Pancreas (tissue), 10 donors: Measurements from ENCODE around the gene SLC6A19. TPM values are rescaled to one million over a fixed set of nuclear protein-coding genes. Genes with fewer than 3 reads are reported as not detected.

Experiments
- ATAC-seq, 4 donors: fragments of 200-7000 bp; cut with Tn5 transposase; one replicate each; pipeline versions ENCODE4 v1.8.0 to v1.9.1; 2020; ENCODE audit warnings: mild to moderate bottlenecking in 4 of 4, moderate library complexity in 4 of 4
- DNase-seq, 6 donors: peaks; one replicate each; pipeline ENCODE4 v3.0.0-alpha.2; 2020
- FAIRE-seq: peaks from 2 replicates; lab custom pipeline; 2012; peaks lifted over from hg19 to GRCh38; lab: Jason Lieb, UNC
- H3K27ac ChIP-seq, 4 donors: fragments of 200-600 bp; sonication (generic); 1 replicate in 3 of 4; 2 replicates in 1 of 4; pipeline versions ENCODE4 v1.5.0 to v1.8.0; 2020
- H3K27me3 ChIP-seq, 4 donors: fragments of 200-600 bp; one replicate each; pipeline ENCODE4 v1.8.0; 2021
- H3K36me3 ChIP-seq, 3 donors: fragments of 200-600 bp; sonication (generic) in 1 of 3; one replicate each; pipeline versions ENCODE4 v1.5.0 to v1.8.0; 2020 to 2021
- H3K4me1 ChIP-seq, 3 donors: fragments of 200-600 bp; one replicate each; pipeline ENCODE4 v1.8.0; 2021
- H3K4me3 ChIP-seq, 4 donors: fragments of 200-600 bp; sonication (generic) in 2 of 4; one replicate each; pipeline versions ENCODE4 v1.5.0 to v1.8.0; 2020 to 2021
- H3K9me3 ChIP-seq, 4 donors: fragments of 200-600 bp; one replicate each; pipeline ENCODE4 v1.8.0; 2021
- CTCF ChIP-seq, 4 donors: fragments of 200-600 bp; sonication (generic) in 3 of 4; IDR thresholded peaks; one replicate each; pipeline versions ENCODE4 v1.5.0 to v1.8.0; 2021; ENCODE audit warnings: antibody characterized with exemption in 4 of 4
- WGBS, 2 donors: extraction: QIAGEN DNeasy Blood & Tissue Kit; methylation state at CpG; one replicate each; pipeline ENCODE4 v1.1.7; 2013; 5-methylcytosine and 5-hydroxymethylcytosine counted together
- intact Hi-C, 3 donors: fragments of 100-400 bp; cut with DNase I; formaldehyde crosslinking; loops; one replicate each; pipeline versions ENCODE4 v1.11.1 to v1.14.2; 2022
- polyA plus RNA-seq, 2 donors: library from polyadenylated mRNA; stranded (reverse); fragments of 200-250 nt; gene quantifications; one replicate each; pipeline ENCODE4 v1.2.3, GENCODE V29; 2013
- total RNA-seq, 6 donors: library from RNA; stranded (reverse); fragmentation: NEBNext Ultra II Directional in 4 of 6; extraction: Animal tissue kit (Norgen Biotek cat#: 25700) in 4 of 6; gene quantifications; one replicate each; pipeline versions ENCODE4 v1.2.1 to v1.2.4, GENCODE V29; 2021 to 2023
- donor health status: healthy with polysubstance abuse.
- donor health status: DM: no; HTN: no; CAD: no; lungs with moderate emphysema.
- donor health status: DM: no; HTN: no; CAD: no.
- donor health status: control.
- donor health status: control.
- donor health status: Bipolar disorder and iron deficiency.
- donor health status: DM: yes; HTN: yes; CAD: no.
- donor health status: DM: no; HTN: no; CAD: no.
- donor health status: DM: no; HTN: no; CAD: no.
- donor health status: DM: yes; HTN: yes; CAD: no.

The SLC6A19 gene
- total and polyA plus RNA-seq, 8 donors, result 0.08 to 3.9 (median 0.29) TPM

- H3K9me3 ChIP-seq, result no peaks in the 10 kb centered on the region
- no peak for ATAC-seq
- TF ChIP-seq CTCF (IDR thresholded peaks at IDR 0.05), result no peak
- FAIRE-seq, result no peak
- no peaks in the 10 kb centered on the region for H3K4me1 ChIP-seq
- intact Hi-C loops, result no loop called here
- no peaks in the 10 kb centered on the region for H3K36me3 ChIP-seq
- H3K27ac ChIP-seq, result no peak overlapping the region
- H3K27me3 ChIP-seq, result no peaks in the 10 kb centered on the region
- no peak overlapping the region for H3K4me3 ChIP-seq
- 86 to 95% methylated on average over 9 of the region's 9 CpGs for WGBS, 2 donors
- no peak for DNase-seq
These were observed 10.3 kb downstream of the SLC6A19 start for GRCh38 chr5:1211701-1212100.

- TF ChIP-seq CTCF (IDR thresholded peaks at IDR 0.05), result no peak
- no peaks in the 10 kb centered on the region for H3K27me3 ChIP-seq
- DNase-seq (peak in 2 of 6 donors; percentile 9 to 49), FAIRE-seq (no peak), ATAC-seq (no peak)
- 83 to 88% methylated on average over 20 of the region's 20 CpGs for WGBS, 2 donors
- no peaks in the 10 kb centered on the region for H3K36me3 ChIP-seq
- no peaks in the 10 kb centered on the region for H3K9me3 ChIP-seq
- H3K4me1 ChIP-seq, result no peaks in the 10 kb centered on the region
- no peak overlapping the region for H3K4me3 ChIP-seq
- intact Hi-C loops, result no loop called here
- no peak overlapping the region for H3K27ac ChIP-seq
These were observed 10.9 kb downstream of the SLC6A19 start for GRCh38 chr5:1212271-1212670.

GRCh38 chr5:1212881-1213280, 11.5 kb downstream of the SLC6A19 start:
- Histone ChIP-seq H3K27ac (no peak overlapping the region), H3K4me3 (no peak overlapping the region), H3K36me3 (no peaks in the 10 kb centered on the region), H3K9me3 (no peaks in the 10 kb centered on the region), H3K27me3 (no peaks in the 10 kb centered on the region), H3K4me1 (no peaks in the 10 kb centered on the region)
- ATAC-seq (no peak), DNase-seq (peak in 2 of 6 donors; percentile 14 to 75), FAIRE-seq (no peak)
- intact Hi-C loops, result no loop called here
- 75 to 88% methylated on average over 16 to 18 of the region's 18 CpGs for WGBS, 2 donors
- TF ChIP-seq CTCF (IDR thresholded peaks at IDR 0.05), result no peak

GRCh38 chr5:1213508-1214162, 12.2 kb downstream of the SLC6A19 start:
- 75 to 82% methylated on average over 25 of the region's 25 CpGs for WGBS, 2 donors
- DNase-seq (peak in 2 of 6 donors; percentile 18 to 67), FAIRE-seq (no peak), ATAC-seq (no peak)
- TF ChIP-seq CTCF (IDR thresholded peaks at IDR 0.05), result no peak
- no peaks in the 10 kb centered on the region for H3K9me3 ChIP-seq
- no peaks in the 10 kb centered on the region for H3K36me3 ChIP-seq
- H3K27me3 ChIP-seq, result no peaks in the 10 kb centered on the region
- no peaks in the 10 kb centered on the region for H3K4me1 ChIP-seq
- intact Hi-C loops, result no loop called here
- no peak overlapping the region for H3K4me3 ChIP-seq
- no peak overlapping the region for H3K27ac ChIP-seq

GRCh38 chr5:1214163-1214935, 13.0 kb downstream of the SLC6A19 start:
- intact Hi-C loops, result no loop called here
- DNase-seq, result peak in 2 of 6 donors; percentile 11 to 48

More at GRCh38 chr5:1214163-1214935, 13.0 kb downstream of the SLC6A19 start:
- H3K27me3 ChIP-seq, result no peaks in the 10 kb centered on the region
- TF ChIP-seq CTCF (IDR thresholded peaks at IDR 0.05), result no peak
- H3K36me3 ChIP-seq, result no peaks in the 10 kb centered on the region
- H3K9me3 ChIP-seq, result no peaks in the 10 kb centered on the region
- H3K27ac ChIP-seq, result no peak overlapping the region
- WGBS, 2 donors, result 58 to 62% methylated on average over 21 to 22 of the region's 22 CpGs
- FAIRE-seq, result no peak
- no peak for ATAC-seq
- no peak overlapping the region for H3K4me3 ChIP-seq
- H3K4me1 ChIP-seq, result no peaks in the 10 kb centered on the region
